ACC112 (cell line): ENCODE data around the gene GPAT2.
"Not testable (repeated sequence)": the region's sequence is repeated elsewhere in the genome, so short reads cannot be mapped to it uniquely, and the experiment has no call there.

Experiments used
- H2AFZ ChIP-seq: fragments of 200-600 bp; sonication (generic); one replicate; pipeline ENCODE4 v1.6.0; 2017; ENCODE audit warnings: antibody characterized with exemption, low read length; ENCODE audit not compliant: unreplicated experiment
- H3K27ac ChIP-seq: fragments of 200-600 bp; sonication (generic); 2 replicates; pipeline ENCODE4 v1.5.1; 2014; ENCODE audit warnings: low read depth, mild to moderate bottlenecking, antibody characterized with exemption, low read length, moderate library complexity
- H3K27me3 ChIP-seq: fragments of 200-600 bp; sonication (generic); 2 replicates; pipeline ENCODE4 v1.6.1; 2014; ENCODE audit warnings: mild to moderate bottlenecking, antibody characterized with exemption, low read length, moderate library complexity, mixed read lengths; ENCODE audit not compliant: insufficient read depth
- H3K36me3 ChIP-seq: fragments of 200-600 bp; sonication (generic); 2 replicates; pipeline ENCODE4 v1.6.1; 2016; ENCODE audit warnings: mild to moderate bottlenecking, antibody characterized with exemption, low read length, moderate library complexity, mixed read lengths; ENCODE audit not compliant: insufficient read depth
- H3K4me1 ChIP-seq: fragments of 200-600 bp; sonication (generic); one replicate; pipeline ENCODE4 v1.6.1; 2016; ENCODE audit warnings: low read length, mixed read lengths; ENCODE audit not compliant: insufficient read depth, unreplicated experiment, control insufficient read depth
- H3K4me3 ChIP-seq: fragments of 200-600 bp; sonication (generic); 2 replicates; pipeline ENCODE4 v1.5.1; 2014; ENCODE audit warnings: mild to moderate bottlenecking, low read depth, low read length
- H3K79me2 ChIP-seq: fragments of 200-600 bp; sonication (generic); one replicate; pipeline ENCODE4 v1.6.0; 2016; ENCODE audit warnings: low read length; ENCODE audit not compliant: control insufficient read depth, unreplicated experiment, insufficient read depth

The GPAT2 gene

DNA sequence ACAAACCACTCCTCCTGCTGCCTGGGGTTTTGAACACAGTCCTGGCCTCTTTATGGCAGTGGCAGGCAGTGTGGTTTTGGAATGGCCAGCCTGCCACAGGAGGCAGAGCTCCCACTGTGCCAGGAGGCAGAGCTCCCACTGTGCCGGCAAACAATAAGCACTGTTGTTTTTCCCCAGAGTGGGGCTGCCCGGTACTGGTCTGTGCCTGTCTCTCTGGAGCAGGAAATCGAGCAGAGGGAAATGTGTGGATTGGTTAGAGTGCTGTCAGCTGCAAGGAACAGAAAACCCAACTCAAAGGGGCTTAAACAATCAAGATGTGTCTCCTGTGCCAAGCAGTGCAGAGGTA, 15.2 kb upstream of the GPAT2 start:
- not testable (repeated sequence) for H3K4me1 ChIP-seq, H2AFZ ChIP-seq, H3K27me3 ChIP-seq, H3K36me3 ChIP-seq, H3K79me2 ChIP-seq, H3K27ac ChIP-seq, H3K4me3 ChIP-seq

DNA sequence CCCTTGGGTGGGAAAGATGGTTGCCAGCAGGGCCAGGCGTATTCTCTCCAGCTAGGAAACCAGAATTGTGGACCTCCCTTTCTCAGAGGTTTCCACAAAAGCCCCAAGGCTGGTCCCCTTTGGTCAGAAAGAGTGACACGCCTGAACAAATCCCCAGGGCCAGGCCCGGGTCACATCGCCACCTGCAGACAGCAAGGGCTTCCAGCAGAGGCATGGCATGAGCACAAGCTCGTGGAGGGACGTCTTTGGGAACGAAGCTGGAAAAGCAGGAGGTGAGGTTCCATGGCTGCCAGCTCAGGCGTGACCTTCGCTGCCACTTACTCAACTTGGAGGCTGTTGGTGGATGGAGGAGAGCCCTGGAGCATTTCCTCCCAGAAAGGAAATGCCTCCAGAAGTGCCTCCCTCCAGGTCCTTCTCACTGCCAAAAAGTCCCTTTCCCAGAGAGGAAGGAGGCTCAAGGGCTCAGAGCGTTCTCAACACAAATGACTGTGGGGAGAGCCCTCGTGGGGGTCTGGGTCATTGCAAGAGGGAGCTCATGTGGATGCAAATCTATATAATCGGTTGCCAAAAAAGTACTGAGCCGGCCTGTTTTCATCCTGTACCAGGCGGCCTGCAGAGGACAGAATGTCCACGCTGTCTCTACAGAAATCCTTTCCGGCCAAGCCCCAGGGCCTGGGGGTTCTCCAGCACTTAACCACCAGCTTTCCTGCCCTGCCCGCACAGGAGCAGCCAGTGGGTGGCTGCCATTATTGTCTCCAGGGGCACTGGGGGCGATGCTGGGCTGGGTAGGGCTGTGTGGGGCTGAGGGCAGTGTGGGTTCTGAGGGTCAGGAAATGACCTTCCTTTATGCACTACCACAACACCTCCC, 14.6 kb upstream of the GPAT2 start:
- not testable (repeated sequence) for H3K4me1 ChIP-seq, H2AFZ ChIP-seq, H3K36me3 ChIP-seq, H3K79me2 ChIP-seq, H3K27ac ChIP-seq, H3K4me3 ChIP-seq, H3K27me3 ChIP-seq

DNA sequence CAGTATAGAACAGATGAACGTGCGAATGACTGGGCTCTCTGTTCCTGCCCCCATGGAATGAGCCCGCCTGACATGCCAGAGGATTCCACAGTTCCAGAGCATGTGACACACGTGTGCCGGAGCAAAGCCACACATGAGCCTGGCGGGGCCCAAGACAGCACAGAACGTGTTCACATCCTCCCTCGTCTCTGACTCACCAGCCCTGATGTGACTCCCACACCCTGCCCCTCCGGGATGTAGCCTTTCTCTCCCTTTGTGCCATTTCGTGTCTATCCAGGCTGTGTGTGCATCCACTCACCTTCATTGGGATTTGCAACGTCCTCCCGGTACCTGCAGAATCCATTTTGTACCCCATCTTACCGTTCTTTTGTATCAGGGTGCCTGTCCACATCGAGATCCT, 838 bp upstream of the GPAT2 start:
- H3K4me3 ChIP-seq, H3K27ac ChIP-seq, H3K4me1 ChIP-seq, H2AFZ ChIP-seq, H3K79me2 ChIP-seq, H3K36me3 ChIP-seq, H3K27me3 ChIP-seq: not testable (repeated sequence)

DNA sequence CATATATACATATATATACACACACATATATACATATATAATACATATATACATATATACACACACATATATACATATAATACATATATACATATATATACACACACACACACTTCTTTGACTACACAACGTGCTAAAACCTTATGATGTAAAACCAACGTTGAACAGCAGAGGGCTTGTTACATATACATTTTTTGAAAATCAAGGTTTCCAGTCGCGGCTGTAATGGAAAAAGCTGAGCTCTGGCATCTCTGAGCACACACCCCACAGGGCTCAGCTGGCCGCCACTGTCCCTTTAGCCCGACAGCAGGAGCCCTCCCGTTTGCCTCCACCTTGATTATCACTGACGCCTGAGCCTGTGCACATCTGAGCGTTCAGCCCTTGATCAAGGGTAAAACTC, 719 bp downstream of the GPAT2 start:
- H3K4me3 ChIP-seq, H2AFZ ChIP-seq, H3K4me1 ChIP-seq, H3K79me2 ChIP-seq, H3K36me3 ChIP-seq, H3K27ac ChIP-seq, H3K27me3 ChIP-seq: not testable (repeated sequence)

DNA sequence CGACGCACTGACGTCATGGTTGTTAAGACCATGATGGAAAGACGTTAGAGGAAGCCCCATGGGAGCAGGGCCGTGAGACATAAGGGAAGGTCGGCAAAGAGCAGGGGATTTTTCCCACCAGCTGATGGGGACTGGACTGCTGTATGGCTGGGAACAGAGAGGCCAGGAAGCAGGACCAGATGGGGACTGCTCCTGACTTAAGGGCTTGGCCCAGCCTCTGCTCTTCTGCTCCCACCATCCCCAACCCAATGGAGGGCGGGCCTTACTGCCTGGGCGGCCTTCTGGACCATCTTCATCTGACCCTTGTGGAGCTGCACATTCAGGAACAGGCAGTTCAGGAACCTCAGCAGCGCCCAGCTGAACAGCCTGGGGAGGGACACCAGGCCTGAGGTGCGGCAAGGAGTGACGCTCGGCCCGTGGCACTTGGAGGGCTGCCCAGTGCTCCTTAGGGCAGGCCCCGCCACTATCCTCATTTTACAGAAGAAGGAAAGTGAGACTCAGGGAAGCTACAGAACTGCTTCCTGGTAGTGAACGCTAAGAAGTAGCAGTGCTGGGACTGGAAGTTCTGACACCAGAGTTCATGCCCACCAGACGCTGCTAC, 6.9 kb downstream of the GPAT2 start:
- not testable (repeated sequence) for H3K27me3 ChIP-seq, H3K79me2 ChIP-seq, H3K4me1 ChIP-seq, H3K36me3 ChIP-seq, H3K4me3 ChIP-seq, H2AFZ ChIP-seq, H3K27ac ChIP-seq

- not testable (repeated sequence) for H3K4me3 ChIP-seq, H3K27me3 ChIP-seq, H3K27ac ChIP-seq, H3K4me1 ChIP-seq, H3K36me3 ChIP-seq, H3K79me2 ChIP-seq, H2AFZ ChIP-seq
These were observed 9.0 kb downstream of the GPAT2 start for GRCh38 chr2:96025755-96026154.

GRCh38 chr2:96025194-96025492, 9.6 kb downstream of the GPAT2 start:
- Histone ChIP-seq H3K79me2 (no peaks in the 10 kb centered on the region), H3K36me3 (no peaks in the 10 kb centered on the region), H2AFZ (no peak overlapping the region), H3K27me3 (no peaks in the 10 kb centered on the region), H3K27ac (no peak overlapping the region), H3K4me1 (no peaks in the 10 kb centered on the region), H3K4me3 (no peak overlapping the region)

- H3K79me2 ChIP-seq = no peaks in the 10 kb centered on the region
- no peak overlapping the region for H3K27ac ChIP-seq
- no peaks in the 10 kb centered on the region for H3K4me1 ChIP-seq
- no peak overlapping the region for H3K4me3 ChIP-seq
- H3K36me3 ChIP-seq = no peaks in the 10 kb centered on the region
- H2AFZ ChIP-seq = no peak overlapping the region
- H3K27me3 ChIP-seq = no peaks in the 10 kb centered on the region
These were observed 10.2 kb downstream of the GPAT2 start for GRCh38 chr2:96024336-96025193.

DNA sequence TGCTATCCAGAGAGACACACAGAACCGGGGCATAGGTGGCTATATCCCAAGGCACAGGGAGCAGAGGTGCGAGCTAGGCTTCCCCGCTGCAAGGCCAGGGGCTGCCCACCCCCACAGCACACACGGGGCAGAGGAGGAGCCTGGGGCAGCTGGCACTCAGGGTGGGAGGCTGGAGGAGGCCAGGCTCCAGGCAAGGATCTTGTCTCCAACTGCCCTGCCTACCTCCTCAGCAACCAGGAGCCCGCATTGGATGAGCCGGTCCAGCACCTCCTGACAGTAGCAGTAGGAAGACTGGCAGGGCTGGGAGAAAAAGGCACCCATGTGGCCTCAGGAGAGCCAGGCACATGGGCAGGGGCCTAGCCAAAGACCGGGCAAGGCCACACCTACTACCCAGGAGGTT, 11.0 kb downstream of the GPAT2 start:
- not testable (repeated sequence) for H3K27ac ChIP-seq, H3K79me2 ChIP-seq, H2AFZ ChIP-seq, H3K27me3 ChIP-seq, H3K36me3 ChIP-seq, H3K4me1 ChIP-seq, H3K4me3 ChIP-seq

- H3K36me3 ChIP-seq, H2AFZ ChIP-seq, H3K27me3 ChIP-seq, H3K27ac ChIP-seq, H3K79me2 ChIP-seq, H3K4me1 ChIP-seq, H3K4me3 ChIP-seq: not testable (repeated sequence)
These were observed 11.8 kb downstream of the GPAT2 start for GRCh38 chr2:96022701-96023447.
